ENCODE measurements around the gene CCRL2. TPM values are rescaled to one million over a fixed set of nuclear protein-coding genes. Genes with fewer than 3 reads are reported as not detected.

The CCRL2 gene
- total RNA-seq, 1 experiment from 2014 or later = not detected

GRCh38 chr3:46433841-46434240 lies 26.8 kb downstream of the CCRL2 start:
- DNase-seq = no peak
- H3K9me3 ChIP-seq = no peaks in the 10 kb centered on the region
- H3K4me3 ChIP-seq = no peak overlapping the region
- no peaks in the 10 kb centered on the region for H3K36me3 ChIP-seq
- no peaks in the 10 kb centered on the region for H3K27me3 ChIP-seq

DNA sequence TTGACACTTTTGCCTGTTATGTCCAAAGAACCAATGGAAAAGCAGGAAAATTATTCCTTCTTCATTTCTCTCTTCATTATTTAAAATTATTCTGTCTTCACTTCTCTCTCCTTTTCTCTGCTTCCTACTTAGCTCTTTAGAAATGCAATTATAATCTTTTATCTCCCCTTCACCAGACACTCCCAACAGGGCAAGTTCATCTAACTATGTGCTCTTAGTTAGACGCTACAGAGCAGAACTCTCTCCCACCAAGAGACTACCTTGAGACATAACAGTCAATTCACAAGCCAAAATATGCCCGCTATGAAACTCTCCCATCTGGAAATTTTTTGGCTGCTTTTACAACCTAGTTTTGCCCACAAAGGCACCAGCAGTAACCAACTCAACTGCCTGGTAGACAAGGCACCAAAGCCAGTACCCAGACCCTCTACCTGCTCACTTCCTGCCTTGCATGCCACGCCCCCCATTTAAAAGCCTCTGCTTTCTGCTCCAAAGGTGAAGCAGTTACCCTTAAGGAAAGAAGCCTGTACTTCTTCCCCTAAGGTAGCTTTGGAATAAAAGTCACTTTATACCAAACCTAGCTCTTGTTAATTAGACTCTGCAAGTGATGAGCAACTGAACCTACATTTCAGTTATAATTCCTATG lies 28.1 kb downstream of the CCRL2 start:
- H3K27me3 ChIP-seq = no peaks in the 10 kb centered on the region
- no peak overlapping the region for H3K4me3 ChIP-seq
- DNase-seq = no peak
- H3K36me3 ChIP-seq = no peaks in the 10 kb centered on the region
- no peaks in the 10 kb centered on the region for H3K9me3 ChIP-seq

DNA sequence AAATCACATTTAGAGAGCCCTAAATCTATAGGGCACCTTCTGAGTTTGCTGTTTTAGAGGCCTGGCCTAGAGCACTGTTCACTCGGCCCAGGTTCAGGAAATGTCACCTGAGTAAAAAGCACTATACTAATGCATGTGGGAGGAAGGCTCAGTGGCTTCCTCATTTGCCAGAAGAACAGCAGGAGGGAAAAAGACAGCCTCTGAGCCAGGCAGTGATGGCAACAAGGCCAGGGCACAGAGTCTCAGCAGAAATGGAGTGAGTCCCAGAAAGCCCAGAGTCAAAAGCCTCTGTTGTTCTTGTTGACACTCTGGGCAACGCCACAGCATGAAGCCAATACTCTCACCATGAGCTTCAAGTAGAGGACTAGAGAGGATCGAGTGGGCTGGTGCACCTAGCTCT lies 31.8 kb downstream of the CCRL2 start:
- H3K4me3 ChIP-seq = no peak overlapping the region
- H3K27me3 ChIP-seq = no peaks in the 10 kb centered on the region
- H3K36me3 ChIP-seq = no peaks in the 10 kb centered on the region
- no peaks in the 10 kb centered on the region for H3K9me3 ChIP-seq
- DNase-seq = no peak

DNA sequence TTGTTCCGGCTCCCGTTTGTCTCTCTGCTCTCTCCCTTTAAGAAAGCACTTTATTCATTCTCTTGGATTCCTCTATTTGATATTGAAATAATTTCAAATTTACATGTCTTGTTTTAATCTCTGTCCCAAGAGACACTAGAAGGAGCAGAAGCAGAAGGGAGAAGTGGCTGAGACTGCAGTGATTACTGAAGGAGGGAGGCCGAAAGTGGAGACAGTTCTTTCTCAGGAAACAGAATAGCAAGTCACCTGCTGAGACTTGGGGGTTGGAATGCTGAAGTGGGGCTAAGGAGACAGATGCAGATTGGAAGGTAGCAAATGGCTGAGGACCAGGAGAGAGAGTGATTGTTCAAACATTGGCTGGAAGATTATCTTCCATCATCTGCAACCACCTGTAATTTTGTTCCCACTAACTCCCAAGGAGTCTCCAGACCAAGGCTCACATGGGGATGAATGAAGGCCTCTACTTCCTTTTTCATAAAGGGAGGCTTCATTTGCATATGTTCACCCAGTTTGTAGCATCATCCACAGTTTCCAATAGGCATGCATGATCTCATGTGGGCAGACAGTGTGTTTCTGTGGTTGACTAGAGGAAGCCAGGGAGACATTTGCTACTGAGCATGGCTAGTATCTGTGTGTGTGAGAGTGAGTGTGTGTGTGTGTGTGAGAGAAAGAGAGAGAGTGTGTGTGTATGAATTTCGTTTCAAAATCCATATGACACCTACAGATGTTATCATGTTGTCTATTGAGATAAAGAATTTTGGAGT lies 33.7 kb downstream of the CCRL2 start:
- Histone ChIP-seq H3K27me3 (no peaks in the 10 kb centered on the region), H3K36me3 (no peaks in the 10 kb centered on the region), H3K9me3 (no peaks in the 10 kb centered on the region), H3K4me3 (no peak overlapping the region)
- no peak for DNase-seq

- no peak for DNase-seq
- H3K4me3 ChIP-seq = no peak overlapping the region
- no peaks in the 10 kb centered on the region for H3K36me3 ChIP-seq
- H3K27me3 ChIP-seq = no peaks in the 10 kb centered on the region
- no peaks in the 10 kb centered on the region for H3K9me3 ChIP-seq
Measured at GRCh38 chr3:46442576-46443530, 35.8 kb downstream of the CCRL2 start.

- Histone ChIP-seq H3K36me3 (no peaks in the 10 kb centered on the region), H3K9me3 (no peaks in the 10 kb centered on the region), H3K27me3 (no peaks in the 10 kb centered on the region), H3K4me3 (no peak overlapping the region)
- DNase-seq = no peak
Measured at GRCh38 chr3:46447228-46447985, 40.3 kb downstream of the CCRL2 start.

- Histone ChIP-seq H3K4me3 (no peak overlapping the region), H3K36me3 (no peaks in the 10 kb centered on the region), H3K27me3 (no peaks in the 10 kb centered on the region), H3K9me3 (no peaks in the 10 kb centered on the region)
- no peak for DNase-seq
Measured at GRCh38 chr3:46448721-46449120, 41.7 kb downstream of the CCRL2 start.

DNA sequence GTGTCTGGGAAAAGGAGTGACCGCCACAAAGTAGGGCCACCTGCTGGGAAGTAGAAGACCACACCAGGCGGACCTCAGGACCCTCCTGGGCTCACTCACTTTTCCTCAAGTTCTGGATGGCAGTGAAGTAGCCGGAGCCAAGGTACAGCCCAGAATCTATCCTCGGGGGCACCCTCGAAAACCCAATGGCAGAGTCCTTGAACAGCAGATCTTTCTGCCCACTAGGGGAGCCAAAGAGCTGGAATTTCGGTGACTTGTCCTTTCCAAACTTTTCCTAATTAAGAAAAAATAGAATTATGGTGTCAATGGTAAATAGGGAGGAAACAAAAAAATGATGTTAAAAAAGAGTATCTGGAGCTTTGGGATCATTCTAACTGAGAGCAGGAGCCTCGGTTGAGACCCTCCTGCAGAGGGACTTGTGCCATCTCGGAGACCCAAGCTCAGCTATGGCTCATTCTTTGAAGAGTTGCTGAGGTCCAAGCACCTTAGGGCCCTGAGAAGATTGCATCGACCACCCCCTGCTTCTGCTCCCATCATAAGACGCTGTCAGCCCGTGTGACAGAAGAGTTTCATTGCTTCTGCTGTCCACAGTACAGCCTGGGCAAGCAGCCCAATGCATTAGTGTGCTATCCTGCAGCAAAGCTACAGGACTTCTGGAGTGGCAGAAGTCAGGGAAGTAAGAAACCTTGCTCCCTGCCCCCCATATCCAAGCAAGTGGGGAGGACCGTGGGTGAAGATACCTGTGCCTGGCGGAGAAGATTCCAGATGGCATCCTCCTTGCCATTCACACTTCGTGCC lies 42.9 kb downstream of the CCRL2 start:
- no peak for DNase-seq
- H3K36me3 ChIP-seq = no peaks in the 10 kb centered on the region
- H3K4me3 ChIP-seq = no peak overlapping the region
- no peaks in the 10 kb centered on the region for H3K9me3 ChIP-seq
- H3K27me3 ChIP-seq = no peaks in the 10 kb centered on the region

GRCh38 chr3:46453526-46454208 lies 46.6 kb downstream of the CCRL2 start:
- Histone ChIP-seq H3K36me3 (no peaks in the 10 kb centered on the region), H3K27me3 (no peaks in the 10 kb centered on the region), H3K4me3 (no peak overlapping the region), H3K9me3 (no peaks in the 10 kb centered on the region)
- DNase-seq = no peak

DNA sequence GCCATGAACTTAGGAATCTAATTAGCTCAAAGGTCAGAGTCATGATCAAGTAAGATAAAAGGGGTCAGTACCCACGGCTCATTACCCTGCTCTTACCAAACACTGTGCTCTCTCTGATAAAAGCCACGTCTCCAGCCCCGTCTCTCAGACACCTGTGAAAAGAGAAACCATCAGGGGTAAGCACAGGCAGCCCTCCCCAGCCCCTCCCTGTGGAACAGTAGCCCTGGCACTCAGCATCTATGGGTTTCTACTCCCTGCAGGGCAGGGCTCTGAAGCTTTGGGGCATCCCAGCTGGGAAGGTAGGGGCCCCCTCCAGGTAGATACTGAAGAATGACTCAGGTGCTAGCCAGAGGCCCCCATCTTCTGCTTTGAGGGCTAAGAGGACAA lies 47.1 kb downstream of the CCRL2 start:
- no peaks in the 10 kb centered on the region for H3K36me3 ChIP-seq
- DNase-seq = no peak
- H3K9me3 ChIP-seq = no peaks in the 10 kb centered on the region
- no peaks in the 10 kb centered on the region for H3K27me3 ChIP-seq
- H3K4me3 ChIP-seq = no peak overlapping the region

DNA sequence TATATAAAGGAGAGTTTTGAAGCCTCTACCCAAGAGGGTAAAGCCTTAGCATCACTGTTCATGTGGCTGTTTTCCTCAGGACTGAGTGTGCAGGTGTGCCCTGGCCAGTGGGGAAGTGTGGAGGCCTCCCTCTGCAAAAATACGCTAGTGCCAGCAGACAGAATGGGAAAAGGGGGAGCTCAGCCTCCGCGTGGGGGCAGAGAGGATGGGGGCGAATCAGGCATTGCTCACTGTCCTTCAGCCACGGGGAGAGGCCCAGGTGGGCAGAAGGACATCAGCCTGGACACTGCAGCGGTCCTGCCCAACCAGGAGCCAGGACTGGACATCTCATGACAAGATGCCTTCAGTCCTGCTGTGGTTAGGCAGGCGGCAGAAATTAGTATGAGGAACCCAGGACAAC lies 47.5 kb downstream of the CCRL2 start:
- H3K9me3 ChIP-seq = no peaks in the 10 kb centered on the region
- no peaks in the 10 kb centered on the region for H3K27me3 ChIP-seq
- H3K4me3 ChIP-seq = no peak overlapping the region
- H3K36me3 ChIP-seq = no peaks in the 10 kb centered on the region
- DNase-seq = no peak

- no peak overlapping the region for H3K4me3 ChIP-seq
- no peaks in the 10 kb centered on the region for H3K27me3 ChIP-seq
Measured at GRCh38 chr3:46455231-46456115, 48.4 kb downstream of the CCRL2 start.

DNA sequence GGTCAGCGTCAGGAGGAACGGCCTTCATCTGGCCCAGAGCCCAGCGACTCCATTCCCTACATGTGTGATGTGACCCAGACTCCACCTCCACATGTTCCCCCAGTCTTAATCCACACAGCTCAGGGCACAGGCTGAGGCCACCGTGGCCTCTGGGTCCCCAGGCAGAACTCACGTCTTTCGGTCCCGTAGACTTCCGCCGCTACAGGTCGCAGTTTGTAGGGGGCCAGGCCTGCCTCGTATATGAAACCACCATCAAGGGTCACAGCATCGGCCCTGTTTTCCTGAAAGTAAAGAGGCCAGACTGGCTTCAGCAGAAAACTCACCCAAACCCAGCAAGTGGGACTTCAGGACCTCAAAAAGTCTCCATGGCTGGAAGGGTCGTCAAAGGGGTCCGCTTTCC lies 49.1 kb downstream of the CCRL2 start:
- DNase-seq = no peak
- H3K36me3 ChIP-seq = no peaks in the 10 kb centered on the region
- no peaks in the 10 kb centered on the region for H3K9me3 ChIP-seq
- H3K27me3 ChIP-seq = no peaks in the 10 kb centered on the region
- H3K4me3 ChIP-seq = no peak overlapping the region

More at GRCh38 chr3:46455231-46456115, 48.4 kb downstream of the CCRL2 start:
- Histone ChIP-seq H3K36me3 (no peaks in the 10 kb centered on the region), H3K9me3 (no peaks in the 10 kb centered on the region)
- DNase-seq = no peak

Measured in MG63 (cell line).